Loucy (cell line): ENCODE data around the gene RNF103.
A peak's percentile ranks its signal among the peaks of the same experiment; 100 is the strongest.

Experiments used
- H2AFZ ChIP-seq: fragments of 200-600 bp; sonication (generic); 2 replicates; pipeline ENCODE4 v1.6.0; 2016; ENCODE audit warnings: antibody characterized with exemption, mild to moderate bottlenecking, low read length, moderate library complexity
- H3F3A ChIP-seq: fragments of 200-600 bp; 2 replicates; pipeline ENCODE4 v1.6.0; 2016; ENCODE audit warnings: antibody characterized with exemption, low read depth, mild to moderate bottlenecking
- H3K27me3 ChIP-seq: fragments of 200-600 bp; sonication (generic); 2 replicates; pipeline ENCODE4 v1.6.1; 2014; ENCODE audit warnings: low read length, mild to moderate bottlenecking; ENCODE audit not compliant: insufficient read depth, poor library complexity, severe bottlenecking
- H3K36me3 ChIP-seq: fragments of 200-600 bp; sonication (generic); 2 replicates; pipeline ENCODE4 v1.6.1; 2016; ENCODE audit warnings: low read length; ENCODE audit not compliant: insufficient read depth
- H3K4me1 ChIP-seq: fragments of 200-600 bp; sonication (generic); 2 replicates; pipeline ENCODE4 v1.5.1; 2014; ENCODE audit warnings: low read length, mild to moderate bottlenecking; ENCODE audit not compliant: insufficient read depth, poor library complexity, severe bottlenecking
- H3K4me2 ChIP-seq: fragments of 200-600 bp; sonication (generic); 2 replicates; pipeline ENCODE4 v1.6.0; 2014; ENCODE audit warnings: antibody characterized with exemption, low read length, low read depth, mild to moderate bottlenecking; ENCODE audit not compliant: poor library complexity, severe bottlenecking
- H3K4me3 ChIP-seq: fragments of 200-600 bp; sonication (generic); 2 replicates; pipeline ENCODE4 v1.5.1; 2014; ENCODE audit warnings: low read length, mild to moderate bottlenecking, mixed read lengths; ENCODE audit not compliant: poor library complexity, severe bottlenecking
- H3K79me2 ChIP-seq: fragments of 200-600 bp; sonication (generic); 2 replicates; pipeline ENCODE4 v1.6.1; 2014; ENCODE audit warnings: low read length; ENCODE audit not compliant: insufficient read depth
- H3K9ac ChIP-seq: fragments of 200-600 bp; sonication (generic); 2 replicates; pipeline ENCODE4 v1.6.0; 2014; ENCODE audit warnings: mild to moderate bottlenecking, low read depth, low read length, moderate library complexity; ENCODE audit not compliant: poor library complexity, severe bottlenecking
- H3K9me2 ChIP-seq: fragments of 200-600 bp; sonication (generic); replicated peaks from 2 replicates; pipeline ENCODE4 v1.6.1; 2016; ENCODE audit warnings: low read depth, low read length, mixed read lengths
- H3K9me3 ChIP-seq: fragments of 200-600 bp; sonication (generic); 2 replicates; pipeline ENCODE4 v1.6.1; 2014; ENCODE audit warnings: mild to moderate bottlenecking, antibody characterized with exemption, low read length, low read depth; ENCODE audit not compliant: insufficient read depth
- H4K20me1 ChIP-seq: fragments of 200-600 bp; sonication (generic); 2 replicates; pipeline ENCODE4 v1.6.0; 2014; ENCODE audit warnings: antibody characterized with exemption, low read length, mild to moderate bottlenecking; ENCODE audit not compliant: insufficient read depth, poor library complexity, severe bottlenecking
- CTCF ChIP-seq: fragments of 200-600 bp; sonication (generic); conservative IDR thresholded peaks from 2 replicates; pipeline ENCODE4 v1.5.1; 2014; ENCODE audit warnings: mild to moderate bottlenecking, antibody characterized with exemption, low read length
- EZH2phosphoT487 ChIP-seq: fragments of 200-600 bp; IDR thresholded peaks from 2 replicates; pipeline ENCODE4 v1.6.1; 2018; ENCODE audit warnings: antibody characterized with exemption, mild to moderate bottlenecking, moderate library complexity, borderline replicate concordance

Gene RNF103

GRCh38 chr2:86584151-86584913 is 39.3 kb downstream of the RNF103 start:
- Histone ChIP-seq H2AFZ (peak overlapping the region; percentile 82), H3K4me2 (peak overlapping the region; percentile 54), H3K4me1 (peaks cover 5% of the 10 kb centered on the region), H3K9me2 (no peaks in the 10 kb centered on the region), H4K20me1 (no peaks in the 10 kb centered on the region), H3K9ac (peak overlapping the region; percentile 1), H3F3A (no peaks in the 10 kb centered on the region), H3K9me3 (no peaks in the 10 kb centered on the region), H3K79me2 (no peaks in the 10 kb centered on the region), H3K27me3 (no peaks in the 10 kb centered on the region), H3K4me3 (peak overlapping the region; percentile 23), H3K36me3 (no peaks in the 10 kb centered on the region)
- TF ChIP-seq EZH2phosphoT487 (no peak), CTCF (no peak)

- H3K4me1 ChIP-seq = peaks cover 5% of the 10 kb centered on the region
- H3K9ac ChIP-seq = no peak overlapping the region
- H3K36me3 ChIP-seq = no peaks in the 10 kb centered on the region
- no peak overlapping the region for H3K4me2 ChIP-seq
- H2AFZ ChIP-seq = no peak overlapping the region
- no peak overlapping the region for H3K4me3 ChIP-seq
- no peaks in the 10 kb centered on the region for H3K79me2 ChIP-seq
- TF ChIP-seq CTCF = no peak
- TF ChIP-seq EZH2phosphoT487 = no peak
- no peaks in the 10 kb centered on the region for H3F3A ChIP-seq
- no peaks in the 10 kb centered on the region for H4K20me1 ChIP-seq
- H3K27me3 ChIP-seq = no peaks in the 10 kb centered on the region
- no peaks in the 10 kb centered on the region for H3K9me2 ChIP-seq
- H3K9me3 ChIP-seq = no peaks in the 10 kb centered on the region
These were observed 43.1 kb downstream of the RNF103 start for GRCh38 chr2:86580560-86580959.

GRCh38 chr2:86577817-86578456 is 45.7 kb downstream of the RNF103 start:
- Histone ChIP-seq H3K9me2 (no peaks in the 10 kb centered on the region), H3K9ac (no peak overlapping the region), H3K4me1 (no peaks in the 10 kb centered on the region), H2AFZ (no peak overlapping the region), H3F3A (no peaks in the 10 kb centered on the region), H3K4me2 (no peak overlapping the region), H3K27me3 (no peaks in the 10 kb centered on the region), H3K9me3 (no peaks in the 10 kb centered on the region), H3K36me3 (no peaks in the 10 kb centered on the region), H3K79me2 (no peaks in the 10 kb centered on the region), H4K20me1 (no peaks in the 10 kb centered on the region), H3K4me3 (no peak overlapping the region)
- TF ChIP-seq EZH2phosphoT487 = no peak
- no peak for TF ChIP-seq CTCF
